Neural progenitor cell (in vitro differentiated cells): ENCODE measurements around the gene MMP20. TPM values are rescaled to one million over a fixed set of nuclear protein-coding genes. Genes with fewer than 3 reads are reported as not detected.
A peak's percentile ranks its signal among the peaks of the same experiment; 100 is the strongest.

Experiments used
- DNase-seq: peaks from one replicate; pipeline ENCODE4 v3.0.0-alpha.2; 2016; ENCODE audit warnings: low spot score
- H2AFZ ChIP-seq: fragments of 200-600 bp; sonication (generic); replicated peaks from 2 replicates; pipeline ENCODE4 v1.6.1; 2016; ENCODE audit warnings: antibody characterized with exemption
- H3F3A ChIP-seq: fragments of 200-600 bp; sonication (generic); 2 replicates; pipeline ENCODE4 v1.6.1; 2016; ENCODE audit warnings: antibody characterized with exemption, low read depth
- H3K27ac ChIP-seq: fragments of 200-600 bp; sonication (generic); 2 replicates; pipeline ENCODE4 v1.5.1; 2016; ENCODE audit warnings: mild to moderate bottlenecking
- H3K27me3 ChIP-seq: fragments of 200-600 bp; sonication (generic); 2 replicates; pipeline ENCODE4 v1.6.1; 2016; ENCODE audit warnings: mild to moderate bottlenecking, moderate library complexity
- H3K36me3 ChIP-seq: fragments of 200-600 bp; sonication (generic); 2 replicates; pipeline ENCODE4 v1.5.1; 2016
- H3K4me1 ChIP-seq: fragments of 200-600 bp; sonication (generic); 2 replicates; pipeline ENCODE4 v1.6.1; 2016; ENCODE audit warnings: mixed run types
- H3K4me2 ChIP-seq: fragments of 200-600 bp; sonication (generic); 2 replicates; pipeline ENCODE4 v1.6.1; 2016
- H3K4me3 ChIP-seq: fragments of 200-600 bp; sonication (generic); 2 replicates; pipeline ENCODE4 v1.5.1; 2016
- H3K79me2 ChIP-seq: fragments of 200-600 bp; sonication (generic); 2 replicates; pipeline ENCODE4 v1.6.1; 2016; ENCODE audit warnings: low read depth
- H3K9ac ChIP-seq: fragments of 200-600 bp; sonication (generic); 2 replicates; pipeline ENCODE4 v1.6.1; 2016
- H3K9me3 ChIP-seq: fragments of 200-600 bp; sonication (generic); 2 replicates; pipeline ENCODE4 v1.5.1; 2016; ENCODE audit warnings: low read depth
- H4K20me1 ChIP-seq: fragments of 200-600 bp; sonication (generic); 2 replicates; pipeline ENCODE4 v1.6.1; 2016; ENCODE audit warnings: low read depth
- H3K27ac Mint-ChIP-seq: 3 replicates; pipeline ENCODE4 v1.8.0; 2021; ENCODE audit warnings: mixed read lengths
- H3K27me3 Mint-ChIP-seq: 2 replicates; pipeline ENCODE4 v1.8.0; 2022; ENCODE audit warnings: low read depth, mild to moderate bottlenecking, inconsistent platforms, moderate library complexity, mixed read lengths; ENCODE audit not compliant: insufficient read depth
- H3K36me3 Mint-ChIP-seq: 3 replicates; pipeline ENCODE4 v1.8.0; 2021; ENCODE audit warnings: mixed read lengths
- H3K4me1 Mint-ChIP-seq: 3 replicates; pipeline ENCODE4 v1.8.0; 2021; ENCODE audit warnings: mixed read lengths
- H3K4me3 Mint-ChIP-seq: 3 replicates; pipeline ENCODE4 v1.8.0; 2021; ENCODE audit warnings: mild to moderate bottlenecking, moderate library complexity, mixed read lengths
- H3K9me3 Mint-ChIP-seq: 3 replicates; pipeline ENCODE4 v1.8.0; 2020; ENCODE audit warnings: mixed read lengths
- CTCF ChIP-seq: fragments of 200-600 bp; sonication (generic); IDR thresholded peaks from 2 replicates; pipeline ENCODE4 v1.5.1; 2017; ENCODE audit warnings: antibody characterized with exemption, mild to moderate bottlenecking
- EZH2 ChIP-seq: fragments of 200-600 bp; sonication (generic); IDR thresholded peaks from 2 replicates; pipeline ENCODE4 v1.6.1; 2017; ENCODE audit warnings: antibody characterized with exemption, mild to moderate bottlenecking, moderate library complexity
- EZH2phosphoT487 ChIP-seq: fragments of 200-600 bp; sonication (generic); IDR thresholded peaks from 2 replicates; pipeline ENCODE4 v1.6.1; 2017; ENCODE audit warnings: antibody characterized with exemption
- total RNA-seq: library from RNA; depleted of rRNA; stranded (reverse); fragments of >200 nt; gene quantifications from 2 replicates; pipeline ENCODE4 v1.2.3, GENCODE V29; 2015; ENCODE audit warnings: low replicate concordance

Gene MMP20
- total RNA-seq, 1 donor from 2014 or later: not detected

- no peak overlapping the region for H2AFZ ChIP-seq
- H3K36me3 Mint-ChIP-seq: no peaks in the 10 kb centered on the region
- H3F3A ChIP-seq: no peaks in the 10 kb centered on the region
- no peak overlapping the region for H3K9ac ChIP-seq
- peaks cover 5% of the 10 kb centered on the region for H3K9me3 Mint-ChIP-seq
- TF ChIP-seq CTCF (no peak), EZH2phosphoT487 (no peak)
- H3K4me1 ChIP-seq: peaks cover 8% of the 10 kb centered on the region
- H4K20me1 ChIP-seq: no peaks in the 10 kb centered on the region
- peaks cover 15% of the 10 kb centered on the region for H3K4me1 Mint-ChIP-seq
- no peak overlapping the region for H3K4me3 ChIP-seq
- H3K36me3 ChIP-seq: no peaks in the 10 kb centered on the region
- H3K27ac ChIP-seq: no peak overlapping the region
- no peaks in the 10 kb centered on the region for H3K79me2 ChIP-seq
- no peak for DNase-seq
- no peaks in the 10 kb centered on the region for H3K27me3 ChIP-seq
- no peak overlapping the region for H3K4me3 Mint-ChIP-seq
- no peak overlapping the region for H3K4me2 ChIP-seq
- H3K9me3 ChIP-seq: no peaks in the 10 kb centered on the region
- H3K27me3 Mint-ChIP-seq: no peaks in the 10 kb centered on the region
- no peak overlapping the region for H3K27ac Mint-ChIP-seq
Measured at GRCh38 chr11:102604875-102605274, 20.3 kb downstream of the MMP20 start.

GRCh38 chr11:102604011-102604410 is 21.1 kb downstream of the MMP20 start:
- Mint-ChIP-seq H3K4me3 (no peak overlapping the region), H3K27ac (no peak overlapping the region), H3K4me1 (peaks cover 15% of the 10 kb centered on the region), H3K36me3 (no peaks in the 10 kb centered on the region), H3K27me3 (no peaks in the 10 kb centered on the region), H3K9me3 (peaks cover 5% of the 10 kb centered on the region)
- Histone ChIP-seq H3K4me2 (no peak overlapping the region), H3K27me3 (no peaks in the 10 kb centered on the region), H3K79me2 (no peaks in the 10 kb centered on the region), H3K27ac (no peak overlapping the region), H3K9ac (no peak overlapping the region), H2AFZ (no peak overlapping the region), H3K36me3 (no peaks in the 10 kb centered on the region), H3K4me3 (no peak overlapping the region), H3K9me3 (no peaks in the 10 kb centered on the region), H4K20me1 (no peaks in the 10 kb centered on the region), H3K4me1 (peaks cover 8% of the 10 kb centered on the region), H3F3A (no peaks in the 10 kb centered on the region)
- no peak for DNase-seq
- TF ChIP-seq EZH2phosphoT487: no peak
- TF ChIP-seq EZH2: no peak
- TF ChIP-seq CTCF: no peak

GRCh38 chr11:102603576-102603975 is 21.6 kb downstream of the MMP20 start:
- Histone ChIP-seq H3K79me2 (no peaks in the 10 kb centered on the region), H2AFZ (no peak overlapping the region), H3K9ac (no peak overlapping the region), H3K4me1 (peaks cover 8% of the 10 kb centered on the region), H3K4me2 (no peak overlapping the region), H3K36me3 (no peaks in the 10 kb centered on the region), H4K20me1 (no peaks in the 10 kb centered on the region), H3K27ac (no peak overlapping the region), H3K4me3 (no peak overlapping the region), H3F3A (no peaks in the 10 kb centered on the region), H3K9me3 (no peaks in the 10 kb centered on the region), H3K27me3 (no peaks in the 10 kb centered on the region)
- DNase-seq: no peak
- Mint-ChIP-seq H3K27ac (no peak overlapping the region), H3K36me3 (no peaks in the 10 kb centered on the region), H3K4me1 (peaks cover 15% of the 10 kb centered on the region), H3K4me3 (no peak overlapping the region), H3K27me3 (no peaks in the 10 kb centered on the region), H3K9me3 (peaks cover 5% of the 10 kb centered on the region)
- TF ChIP-seq CTCF (no peak), EZH2phosphoT487 (no peak), EZH2 (no peak)

- no peaks in the 10 kb centered on the region for H3K9me3 ChIP-seq
- no peaks in the 10 kb centered on the region for H3F3A ChIP-seq
- H2AFZ ChIP-seq: peak overlapping the region; percentile 8
- peaks cover 5% of the 10 kb centered on the region for H3K9me3 Mint-ChIP-seq
- no peaks in the 10 kb centered on the region for H3K79me2 ChIP-seq
- H3K4me1 ChIP-seq: peaks cover 8% of the 10 kb centered on the region
- no peak overlapping the region for H3K27ac Mint-ChIP-seq
- no peak overlapping the region for H3K4me2 ChIP-seq
- no peak overlapping the region for H3K27ac ChIP-seq
- H3K27me3 Mint-ChIP-seq: no peaks in the 10 kb centered on the region
- H3K36me3 Mint-ChIP-seq: no peaks in the 10 kb centered on the region
- no peaks in the 10 kb centered on the region for H3K27me3 ChIP-seq
- no peak for TF ChIP-seq EZH2phosphoT487
- no peak for TF ChIP-seq EZH2
- TF ChIP-seq CTCF: no peak
- H3K4me3 Mint-ChIP-seq: no peak overlapping the region
- H3K36me3 ChIP-seq: no peaks in the 10 kb centered on the region
- no peak overlapping the region for H3K4me3 ChIP-seq
- peak; percentile 58 for DNase-seq
- H4K20me1 ChIP-seq: no peaks in the 10 kb centered on the region
- H3K9ac ChIP-seq: no peak overlapping the region
- peaks cover 15% of the 10 kb centered on the region for H3K4me1 Mint-ChIP-seq
Measured at GRCh38 chr11:102603091-102603490, 22.0 kb downstream of the MMP20 start.
